ENCODE results near the gene PTRHD1.

DNA sequence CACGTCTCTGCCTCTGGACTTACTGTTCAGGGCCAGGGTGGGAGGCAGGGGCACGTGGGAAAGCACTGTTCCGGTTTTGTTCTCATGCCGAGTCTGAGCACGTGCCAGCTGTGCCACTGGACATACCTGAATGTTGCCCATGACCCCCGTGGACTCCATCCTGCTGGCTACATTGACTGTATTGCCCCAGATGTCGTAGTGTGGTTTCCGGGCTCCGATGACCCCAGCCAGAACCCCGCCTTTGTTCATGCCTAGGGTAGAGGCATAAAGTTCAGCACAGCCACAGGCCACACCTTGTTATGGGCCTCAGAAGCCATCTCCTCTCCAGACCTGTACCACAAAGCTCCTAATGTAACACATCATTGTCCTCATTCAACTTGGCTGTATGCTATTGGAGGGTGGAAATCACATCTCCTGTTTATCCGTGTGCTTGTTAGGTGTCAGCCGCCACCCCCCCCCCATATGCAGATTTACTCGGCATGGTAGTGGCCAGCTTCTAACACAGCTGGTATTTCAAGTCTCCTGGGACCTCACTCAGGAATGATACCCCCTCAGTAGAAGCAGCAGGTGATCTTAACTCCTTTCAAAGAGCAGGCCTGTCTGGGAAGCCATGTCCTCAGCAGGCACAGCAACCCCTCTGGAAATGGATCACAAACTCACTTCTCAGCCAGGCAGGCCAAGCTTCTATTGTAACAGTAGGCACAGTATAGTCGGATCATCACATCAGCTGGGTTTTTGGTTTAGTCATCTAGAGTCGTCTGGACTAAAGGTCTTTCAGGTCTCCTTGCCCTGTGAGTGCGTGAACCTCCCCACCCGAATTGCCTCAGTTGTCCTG is 27.6 kb upstream of the PTRHD1 start:
- TF ChIP-seq, protein P1, sequence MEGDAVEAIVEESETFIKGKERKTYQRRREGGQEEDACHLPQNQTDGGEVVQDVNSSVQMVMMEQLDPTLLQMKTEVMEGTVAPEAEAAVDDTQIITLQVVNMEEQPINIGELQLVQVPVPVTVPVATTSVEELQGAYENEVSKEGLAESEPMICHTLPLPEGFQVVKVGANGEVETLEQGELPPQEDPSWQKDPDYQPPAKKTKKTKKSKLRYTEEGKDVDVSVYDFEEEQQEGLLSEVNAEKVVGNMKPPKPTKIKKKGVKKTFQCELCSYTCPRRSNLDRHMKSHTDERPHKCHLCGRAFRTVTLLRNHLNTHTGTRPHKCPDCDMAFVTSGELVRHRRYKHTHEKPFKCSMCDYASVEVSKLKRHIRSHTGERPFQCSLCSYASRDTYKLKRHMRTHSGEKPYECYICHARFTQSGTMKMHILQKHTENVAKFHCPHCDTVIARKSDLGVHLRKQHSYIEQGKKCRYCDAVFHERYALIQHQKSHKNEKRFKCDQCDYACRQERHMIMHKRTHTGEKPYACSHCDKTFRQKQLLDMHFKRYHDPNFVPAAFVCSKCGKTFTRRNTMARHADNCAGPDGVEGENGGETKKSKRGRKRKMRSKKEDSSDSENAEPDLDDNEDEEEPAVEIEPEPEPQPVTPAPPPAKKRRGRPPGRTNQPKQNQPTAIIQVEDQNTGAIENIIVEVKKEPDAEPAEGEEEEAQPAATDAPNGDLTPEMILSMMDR (IDR thresholded peaks at IDR 0.05), result no peak
- no peak for TF ChIP-seq POLR2A (IDR thresholded peaks at IDR 0.05)
- TF ChIP-seq POLR2AphosphoS5 (IDR thresholded peaks at IDR 0.05), result no peak
- TF ChIP-seq EP300 (IDR thresholded peaks at IDR 0.05), result no peak
